H9 (cell line): ENCODE results near the gene SFRP2. TPM values are rescaled to one million over a fixed set of nuclear protein-coding genes. Genes with fewer than 3 reads are reported as not detected.

Source experiments
- DNase-seq: peaks from one replicate; pipeline ENCODE4 v3.0.0-alpha.2; 2017
- H2AFZ ChIP-seq: one replicate; pipeline ENCODE4 v1.6.1; 2013; ENCODE audit warnings: mild to moderate bottlenecking, low read length, control low read depth, moderate library complexity
- H2AK5ac ChIP-seq: 2 replicates; pipeline ENCODE4 v1.6.1; 2013; ENCODE audit warnings: low read length, control low read depth, mixed read lengths; ENCODE audit not compliant: insufficient read length
- H2BK120ac ChIP-seq: one replicate; pipeline ENCODE4 v1.6.1; 2013; ENCODE audit warnings: low read depth, mild to moderate bottlenecking, low read length, control low read depth, inconsistent platforms; ENCODE audit not compliant: poor library complexity, severe bottlenecking
- H2BK12ac ChIP-seq: 2 replicates; pipeline ENCODE4 v1.6.1; 2013; ENCODE audit warnings: low read length, control low read depth, mixed read lengths, low read depth; ENCODE audit not compliant: insufficient read length
- H2BK15ac ChIP-seq: 2 replicates; pipeline ENCODE4 v1.6.1; 2013; ENCODE audit warnings: low read depth, low read length, control low read depth
- H2BK20ac ChIP-seq: one replicate; pipeline ENCODE4 v1.6.1; 2013; ENCODE audit warnings: low read depth, mild to moderate bottlenecking, low read length, control low read depth, inconsistent platforms; ENCODE audit not compliant: poor library complexity, severe bottlenecking
- H2BK5ac ChIP-seq: 2 replicates; pipeline ENCODE4 v1.6.1; 2013; ENCODE audit warnings: low read length, control low read depth, mixed read lengths; ENCODE audit not compliant: insufficient read length
- H3K14ac ChIP-seq: 2 replicates; pipeline ENCODE4 v1.6.1; 2013; ENCODE audit warnings: low read length, control low read depth; ENCODE audit not compliant: insufficient read depth
- H3K18ac ChIP-seq: 2 replicates; pipeline ENCODE4 v1.6.1; 2013; ENCODE audit warnings: low read depth, mild to moderate bottlenecking, mixed read lengths, low read length, control low read depth; ENCODE audit not compliant: insufficient read length
- H3K23ac ChIP-seq: 2 replicates; pipeline ENCODE4 v1.6.1; 2013; ENCODE audit warnings: low read length, control low read depth, mixed read lengths, low read depth; ENCODE audit not compliant: insufficient read length
- H3K23me2 ChIP-seq: 2 replicates; pipeline ENCODE4 v1.6.1; 2013; ENCODE audit warnings: low read depth, mild to moderate bottlenecking, mixed read lengths, low read length, control low read depth; ENCODE audit not compliant: insufficient read length, poor library complexity, severe bottlenecking
- H3K27ac ChIP-seq: 2 replicates; pipeline ENCODE4 v1.5.1; 2013; ENCODE audit warnings: low read length, control low read depth, mixed read lengths, low read depth; ENCODE audit not compliant: insufficient read length
- H3K27me3 ChIP-seq: 2 replicates; pipeline ENCODE4 v1.6.1; 2013; ENCODE audit warnings: low read length, control low read depth, inconsistent platforms; ENCODE audit not compliant: insufficient read depth
- H3K4ac ChIP-seq: 2 replicates; pipeline ENCODE4 v1.6.1; 2013; ENCODE audit warnings: low read depth, mild to moderate bottlenecking, control low read depth, inconsistent platforms, low read length, moderate library complexity
- H3K4me1 ChIP-seq: 2 replicates; pipeline ENCODE4 v1.6.1; 2013; ENCODE audit warnings: low read length, control low read depth, inconsistent platforms; ENCODE audit not compliant: insufficient read depth
- H3K4me2 ChIP-seq: 2 replicates; pipeline ENCODE4 v1.6.1; 2013; ENCODE audit warnings: low read length, control low read depth, mixed read lengths; ENCODE audit not compliant: insufficient read length, insufficient read depth
- H3K56ac ChIP-seq: 2 replicates; pipeline ENCODE4 v1.6.1; 2013; ENCODE audit warnings: low read depth, mild to moderate bottlenecking, mixed read lengths, low read length, control low read depth; ENCODE audit not compliant: insufficient read length
- H3K79me1 ChIP-seq: 2 replicates; pipeline ENCODE4 v1.6.1; 2013; ENCODE audit warnings: low read depth, mild to moderate bottlenecking, moderate library complexity, low read length, control low read depth, inconsistent platforms; ENCODE audit not compliant: insufficient read depth, poor library complexity, severe bottlenecking
- H3K79me2 ChIP-seq: 2 replicates; pipeline ENCODE4 v1.6.1; 2013; ENCODE audit warnings: low read length, control low read depth, inconsistent platforms; ENCODE audit not compliant: insufficient read depth
- H3K9ac ChIP-seq: 2 replicates; pipeline ENCODE4 v1.6.1; 2013; ENCODE audit warnings: low read length, control low read depth, mixed read lengths; ENCODE audit not compliant: insufficient read length; ENCODE audit errors: extremely low read depth
- H3K9me3 ChIP-seq: one replicate; pipeline ENCODE4 v1.6.1; 2013; ENCODE audit warnings: low read depth, low read length, inconsistent platforms; ENCODE audit not compliant: control insufficient read depth
- H3T11ph ChIP-seq: one replicate; pipeline ENCODE4 v1.6.1; 2013; ENCODE audit warnings: mild to moderate bottlenecking, low read length, control low read depth, inconsistent platforms
- H4K20me1 ChIP-seq: one replicate; pipeline ENCODE4 v1.6.1; 2013; ENCODE audit not compliant: control insufficient read depth, insufficient read length, insufficient read depth
- H4K5ac ChIP-seq: 2 replicates; pipeline ENCODE4 v1.6.1; 2013; ENCODE audit warnings: low read depth, mild to moderate bottlenecking, mixed read lengths, low read length, control low read depth; ENCODE audit not compliant: insufficient read length
- H4K8ac ChIP-seq: replicated peaks from 2 replicates; pipeline ENCODE4 v1.6.1; 2013; ENCODE audit warnings: low read length, control low read depth, mixed read lengths, low read depth; ENCODE audit not compliant: insufficient read length
- H4K91ac ChIP-seq: 2 replicates; pipeline ENCODE4 v1.6.1; 2013; ENCODE audit warnings: low read depth, mild to moderate bottlenecking, moderate library complexity, mixed read lengths, low read length, control low read depth; ENCODE audit not compliant: insufficient read length
- H3K27ac Mint-ChIP-seq, 3 experiments: 2 replicates in 2 of 3; 3 replicates in 1 of 3; pipeline ENCODE4 v1.8.0; 2020 to 2021; ENCODE audit warnings: mixed read lengths in 3 of 3, mild to moderate bottlenecking in 1 of 3, moderate library complexity in 1 of 3
- H3K27me3 Mint-ChIP-seq: 2 replicates; pipeline ENCODE4 v1.8.0; 2021; ENCODE audit warnings: low read depth, mild to moderate bottlenecking, moderate library complexity, mixed read lengths
- H3K36me3 Mint-ChIP-seq, 3 experiments: 2 replicates in 2 of 3; 3 replicates in 1 of 3; pipeline ENCODE4 v1.8.0; 2020 to 2021; ENCODE audit warnings: low read depth in 3 of 3, mixed read lengths in 3 of 3; ENCODE audit not compliant: insufficient read depth in 1 of 3
- H3K4me1 Mint-ChIP-seq, 2 experiments: 2 replicates each; pipeline ENCODE4 v1.8.0; 2020; ENCODE audit warnings: mixed read lengths in 2 of 2
- H3K4me3 Mint-ChIP-seq, 2 experiments: 2 replicates in 1 of 2; 3 replicates in 1 of 2; pipeline ENCODE4 v1.8.0; 2020 to 2021; ENCODE audit warnings: mild to moderate bottlenecking in 2 of 2, mixed read lengths in 2 of 2, moderate library complexity in 1 of 2
- H3K9me3 Mint-ChIP-seq, 2 experiments: 2 replicates in 1 of 2; 3 replicates in 1 of 2; pipeline ENCODE4 v1.8.0; 2020; ENCODE audit warnings: mild to moderate bottlenecking in 2 of 2, mixed read lengths in 2 of 2, moderate library complexity in 1 of 2
- WGBS: extraction: QIAGEN DNeasy Blood & Tissue Kit; methylation state at CpG from one replicate; pipeline ENCODE4 v1.1.7; 2013; ENCODE audit warnings: missing lambda C conversion rate, low lambda C conversion rate, mixed read lengths; ENCODE audit not compliant: insufficient read length; ENCODE audit errors: extremely low coverage; 5-methylcytosine and 5-hydroxymethylcytosine counted together
- total RNA-seq: library from RNA; stranded (reverse); gene quantifications from 2 replicates; pipeline ENCODE4 v1.2.1, GENCODE V29; 2021
- TF ChIP-seq, protein P1 (sequence below): fragments of 200-600 bp; sonication (generic); conservative IDR thresholded peaks from 3 replicates; pipeline ENCODE4 v1.8.0; 2021; ENCODE audit warnings: antibody characterized with exemption, mild to moderate bottlenecking

Gene SFRP2
- total RNA-seq, 1 experiment from 2014 or later = 156 TPM

GRCh38 chr4:153776601-153777000, 12.3 kb downstream of the SFRP2 start:
- H3K4me3 Mint-ChIP-seq = no peak overlapping the region
- no peak overlapping the region for H3K9ac ChIP-seq
- H2AFZ ChIP-seq = no peak overlapping the region
- H3K4me1 ChIP-seq = no peaks in the 10 kb centered on the region
- H3K9me3 Mint-ChIP-seq = peaks cover 8 to 10% of the 10 kb centered on the region in 2 experiments; a peak in 4 of 5 replicates
- no peaks in the 10 kb centered on the region for H3K23me2 ChIP-seq
- no CpG with 5 or more reads among the region's 3 CpGs for WGBS
- no peaks in the 10 kb centered on the region for H3K79me2 ChIP-seq
- no peaks in the 10 kb centered on the region for H3K79me1 ChIP-seq
- no peaks in the 10 kb centered on the region for H4K20me1 ChIP-seq
- H3K27ac Mint-ChIP-seq = no peak overlapping the region
- H3K4me2 ChIP-seq = no peak overlapping the region
- H3K27ac ChIP-seq = no peak overlapping the region
- no peak for DNase-seq
- no peak overlapping the region for H3K18ac ChIP-seq
- H3K56ac ChIP-seq = no peak overlapping the region
- no peak overlapping the region for H2AK5ac ChIP-seq
- H4K5ac ChIP-seq = no peak overlapping the region
- H2BK5ac ChIP-seq = no peak overlapping the region
- H3K36me3 Mint-ChIP-seq = peaks cover 16 to 25% (median 20%) of the 10 kb centered on the region in 3 experiments
- no peak overlapping the region for H4K91ac ChIP-seq
- TF ChIP-seq, protein P1, sequence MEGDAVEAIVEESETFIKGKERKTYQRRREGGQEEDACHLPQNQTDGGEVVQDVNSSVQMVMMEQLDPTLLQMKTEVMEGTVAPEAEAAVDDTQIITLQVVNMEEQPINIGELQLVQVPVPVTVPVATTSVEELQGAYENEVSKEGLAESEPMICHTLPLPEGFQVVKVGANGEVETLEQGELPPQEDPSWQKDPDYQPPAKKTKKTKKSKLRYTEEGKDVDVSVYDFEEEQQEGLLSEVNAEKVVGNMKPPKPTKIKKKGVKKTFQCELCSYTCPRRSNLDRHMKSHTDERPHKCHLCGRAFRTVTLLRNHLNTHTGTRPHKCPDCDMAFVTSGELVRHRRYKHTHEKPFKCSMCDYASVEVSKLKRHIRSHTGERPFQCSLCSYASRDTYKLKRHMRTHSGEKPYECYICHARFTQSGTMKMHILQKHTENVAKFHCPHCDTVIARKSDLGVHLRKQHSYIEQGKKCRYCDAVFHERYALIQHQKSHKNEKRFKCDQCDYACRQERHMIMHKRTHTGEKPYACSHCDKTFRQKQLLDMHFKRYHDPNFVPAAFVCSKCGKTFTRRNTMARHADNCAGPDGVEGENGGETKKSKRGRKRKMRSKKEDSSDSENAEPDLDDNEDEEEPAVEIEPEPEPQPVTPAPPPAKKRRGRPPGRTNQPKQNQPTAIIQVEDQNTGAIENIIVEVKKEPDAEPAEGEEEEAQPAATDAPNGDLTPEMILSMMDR = no peak; the same call in 2 of the 3 replicates
- H3K23ac ChIP-seq = no peak overlapping the region
- H3T11ph ChIP-seq = no peak overlapping the region
- H3K4ac ChIP-seq = no peak overlapping the region
- H3K27me3 ChIP-seq = no peaks in the 10 kb centered on the region
- H3K14ac ChIP-seq = no peak overlapping the region
- H2BK20ac ChIP-seq = no peak overlapping the region
- H2BK15ac ChIP-seq = no peak overlapping the region
- no peak overlapping the region for H2BK120ac ChIP-seq
- H3K4me1 Mint-ChIP-seq = peaks cover 11 to 17% of the 10 kb centered on the region in 2 experiments
- no peaks in the 10 kb centered on the region for H3K9me3 ChIP-seq
- no peak overlapping the region for H2BK12ac ChIP-seq
- H4K8ac ChIP-seq = no peak overlapping the region
- H3K27me3 Mint-ChIP-seq = no peaks in the 10 kb centered on the region
